Measurements from ENCODE around the gene CCDC187.
"Not testable (repeated sequence)": the region's sequence is repeated elsewhere in the genome, so short reads cannot be mapped to it uniquely, and the experiment has no call there.

The CCDC187 gene

GRCh38 chr9:136283291-136284235 lies 20.3 kb downstream of the CCDC187 start:
- DNase-seq = peak; percentile 76

- DNase-seq = peak; percentile 13
These were observed 21.5 kb downstream of the CCDC187 start for GRCh38 chr9:136282272-136282861.

GRCh38 chr9:136281421-136282271 lies 22.2 kb downstream of the CCDC187 start:
- DNase-seq = no peak

- no peak for DNase-seq
These were observed 23.2 kb downstream of the CCDC187 start for GRCh38 chr9:136280535-136281315.

- no peak for DNase-seq
These were observed 24.4 kb downstream of the CCDC187 start for GRCh38 chr9:136279471-136279870.

- no peak for DNase-seq
These were observed 25.0 kb downstream of the CCDC187 start for GRCh38 chr9:136278894-136279293.

GRCh38 chr9:136278221-136278620 lies 25.7 kb downstream of the CCDC187 start:
- no peak for DNase-seq

GRCh38 chr9:136277746-136278145 lies 26.1 kb downstream of the CCDC187 start:
- no peak for DNase-seq

- DNase-seq = no peak
These were observed 27.2 kb downstream of the CCDC187 start for GRCh38 chr9:136276716-136277115.

- DNase-seq = no peak
These were observed 28.1 kb downstream of the CCDC187 start for GRCh38 chr9:136275655-136276429.

GRCh38 chr9:136274786-136275654 lies 28.9 kb downstream of the CCDC187 start:
- DNase-seq = no peak

GRCh38 chr9:136273921-136274785 lies 29.7 kb downstream of the CCDC187 start:
- no peak for DNase-seq

- no peak for DNase-seq
These were observed 30.5 kb downstream of the CCDC187 start for GRCh38 chr9:136273244-136273865.

GRCh38 chr9:136270173-136270705 lies 33.7 kb downstream of the CCDC187 start:
- DNase-seq = no peak

- no peak for DNase-seq
These were observed 35.2 kb downstream of the CCDC187 start for GRCh38 chr9:136268735-136269134.

GRCh38 chr9:136268318-136268717 lies 35.6 kb downstream of the CCDC187 start:
- no peak for DNase-seq

- DNase-seq = peak; percentile 83
These were observed 36.4 kb downstream of the CCDC187 start for GRCh38 chr9:136267261-136268111.

- DNase-seq = not testable (repeated sequence)
These were observed 37.3 kb downstream of the CCDC187 start for GRCh38 chr9:136266641-136267040.

Measured in CD4-positive, alpha-beta T cell treated with Interleukin-6 for 4 hours (primary cell).